WTC11 (cell line): ENCODE results near the gene SMAD3. TPM values are rescaled to one million over a fixed set of nuclear protein-coding genes. Genes with fewer than 3 reads are reported as not detected.

Experiments
- ATAC-seq: fragments of 200-7000 bp; cut with Tn5 transposase; 2 replicates; pipeline ENCODE4 v1.10.0; 2021; ENCODE audit warnings: mild to moderate bottlenecking, moderate library complexity
- CTCF ChIA-PET: fragments of 300-600 bp; sonication (Branson Sonifier 250); formaldehyde crosslinking; loops from one replicate; lab custom pipeline; 2021; ENCODE audit warnings: antibody characterized with exemption; lab: Charles Lee
- POLR2A ChIA-PET: fragments of 350-600 bp; sonication (Branson Sonifier 250); formaldehyde crosslinking; loops from one replicate; lab custom pipeline; 2021; ENCODE audit warnings: antibody characterized with exemption; lab: Charles Lee
- DNase-seq: peaks from one replicate; pipeline ENCODE4 v3.0.0; 2021; ENCODE audit warnings: low spot score
- H3K27ac Mint-ChIP-seq: 2 replicates; pipeline ENCODE4 v1.8.0; 2021; ENCODE audit warnings: mixed read lengths
- H3K27me3 Mint-ChIP-seq: 2 replicates; pipeline ENCODE4 v1.8.0; 2021; ENCODE audit warnings: low read depth, mild to moderate bottlenecking, moderate library complexity, mixed read lengths
- H3K36me3 Mint-ChIP-seq: 2 replicates; pipeline ENCODE4 v1.8.0; 2021; ENCODE audit warnings: mixed read lengths
- H3K4me1 Mint-ChIP-seq: 2 replicates; pipeline ENCODE4 v1.8.0; 2022; ENCODE audit warnings: mixed read lengths
- H3K4me3 Mint-ChIP-seq: 2 replicates; pipeline ENCODE4 v1.8.0; 2021; ENCODE audit warnings: mild to moderate bottlenecking, moderate library complexity, mixed read lengths
- H3K9me3 Mint-ChIP-seq: 2 replicates; pipeline ENCODE4 v1.8.0; 2021; ENCODE audit warnings: mixed read lengths
- ATF3 ChIP-seq: sonication (generic); formaldehyde crosslinking; conservative IDR thresholded peaks from 2 replicates; pipeline ENCODE4 v1.8.1; 2022; ENCODE audit warnings: mild to moderate bottlenecking, missing genetic modification reagents
- CREM ChIP-seq: sonication (generic); formaldehyde crosslinking; IDR thresholded peaks from 2 replicates; pipeline ENCODE4 v1.8.1; 2022; ENCODE audit warnings: mild to moderate bottlenecking, missing genetic modification reagents, moderate library complexity
- ELF4 ChIP-seq: sonication (generic); formaldehyde crosslinking; IDR thresholded peaks from 2 replicates; pipeline ENCODE4 v1.8.1; 2022; ENCODE audit warnings: low read depth, mild to moderate bottlenecking, moderate library complexity, missing genetic modification reagents
- ERG ChIP-seq: fragments of 250-450 bp; sonication (Bioruptor Pico); IDR thresholded peaks from 2 replicates; pipeline ENCODE4 v1.8.0; 2021; ENCODE audit warnings: mild to moderate bottlenecking
- ETV6 ChIP-seq: sonication (generic); formaldehyde crosslinking; IDR thresholded peaks from 2 replicates; pipeline ENCODE4 v1.8.1; 2022; ENCODE audit warnings: mild to moderate bottlenecking, missing genetic modification reagents
- GABPB1 ChIP-seq: sonication (generic); formaldehyde crosslinking; IDR thresholded peaks from 2 replicates; pipeline ENCODE4 v1.8.1; 2023; ENCODE audit warnings: mild to moderate bottlenecking, missing genetic modification reagents
- JAZF1 ChIP-seq: fragments of 250-450 bp; sonication (Bioruptor Pico); IDR thresholded peaks from 2 replicates; pipeline ENCODE4 v1.9.0; 2021; ENCODE audit warnings: moderate library complexity, mild to moderate bottlenecking, inconsistent platforms
- RORB ChIP-seq: fragments of 250-450 bp; sonication (Bioruptor Pico); IDR thresholded peaks from 2 replicates; pipeline ENCODE4 v1.9.0; 2021; ENCODE audit warnings: mild to moderate bottlenecking
- STAT6 ChIP-seq: sonication (generic); formaldehyde crosslinking; conservative IDR thresholded peaks from 2 replicates; pipeline ENCODE4 v1.8.1; 2023; ENCODE audit warnings: mild to moderate bottlenecking, low read depth, missing genetic modification reagents, moderate library complexity
- ZNF416 ChIP-seq: fragments of 250-450 bp; sonication (Bioruptor Pico); IDR thresholded peaks from 2 replicates; pipeline ENCODE4 v1.9.0; 2021; ENCODE audit warnings: mild to moderate bottlenecking, inconsistent platforms
- ZNF671 ChIP-seq: fragments of 250-450 bp; sonication (Bioruptor Pico); IDR thresholded peaks from 2 replicates; pipeline ENCODE4 v1.8.0; 2021; ENCODE audit warnings: mild to moderate bottlenecking
- total RNA-seq: library from RNA; stranded (reverse); gene quantifications from 3 replicates; pipeline ENCODE4 v1.2.3, GENCODE V29; 2021
- TF ChIP-seq, protein P1 (sequence below): fragments of 250-450 bp; sonication (Bioruptor Pico); IDR thresholded peaks from 2 replicates; pipeline ENCODE4 v1.9.0; 2021; ENCODE audit warnings: mild to moderate bottlenecking
- TF ChIP-seq, protein P2 (sequence below): sonication (generic); formaldehyde crosslinking; IDR thresholded peaks from 2 replicates; pipeline ENCODE4 v1.8.1; 2023; ENCODE audit warnings: mild to moderate bottlenecking, missing genetic modification reagents, borderline replicate concordance
- TF ChIP-seq, protein P3 (sequence below): sonication (generic); formaldehyde crosslinking; IDR thresholded peaks from 2 replicates; pipeline ENCODE4 v1.8.1; 2023; ENCODE audit warnings: mild to moderate bottlenecking, missing genetic modification reagents, moderate library complexity
- TF ChIP-seq, protein P4 (sequence below): sonication (generic); formaldehyde crosslinking; IDR thresholded peaks from 2 replicates; pipeline ENCODE4 v1.8.0; 2022; ENCODE audit warnings: mild to moderate bottlenecking, missing genetic modification reagents
- TF ChIP-seq, protein P5 (sequence below): fragments of 250-450 bp; sonication (Bioruptor Pico); IDR thresholded peaks from 2 replicates; pipeline ENCODE4 v1.9.0; 2021; ENCODE audit warnings: mild to moderate bottlenecking

Gene SMAD3
- total RNA-seq, 1 experiment from 2014 or later, result 34.6 TPM

GRCh38 chr15:67130673-67131601 lies 65.5 kb downstream of the SMAD3 start (continued):
- no peak for TF ChIP-seq GABPB1

DNA sequence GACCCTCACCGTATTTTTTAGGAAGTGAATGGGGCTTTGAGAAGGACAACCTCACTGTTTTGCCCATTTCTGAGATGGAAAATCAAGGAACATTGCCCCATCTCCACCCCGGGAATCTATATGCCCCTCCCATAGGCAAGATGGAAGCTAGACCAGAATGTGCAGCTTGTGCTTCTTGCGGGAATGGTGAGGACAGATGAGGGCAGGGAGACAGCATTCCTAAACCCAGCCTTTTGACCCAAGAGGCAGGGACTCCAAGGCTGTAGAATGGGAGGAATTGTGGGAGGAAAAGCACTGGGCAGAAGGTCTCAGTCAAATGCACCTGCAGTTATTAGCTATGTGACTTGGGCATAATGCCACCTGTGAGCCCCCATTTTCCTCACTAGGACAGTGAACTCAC lies 66.9 kb downstream of the SMAD3 start:
- H3K4me1 Mint-ChIP-seq, result peaks cover 61% of the 10 kb centered on the region

DNA sequence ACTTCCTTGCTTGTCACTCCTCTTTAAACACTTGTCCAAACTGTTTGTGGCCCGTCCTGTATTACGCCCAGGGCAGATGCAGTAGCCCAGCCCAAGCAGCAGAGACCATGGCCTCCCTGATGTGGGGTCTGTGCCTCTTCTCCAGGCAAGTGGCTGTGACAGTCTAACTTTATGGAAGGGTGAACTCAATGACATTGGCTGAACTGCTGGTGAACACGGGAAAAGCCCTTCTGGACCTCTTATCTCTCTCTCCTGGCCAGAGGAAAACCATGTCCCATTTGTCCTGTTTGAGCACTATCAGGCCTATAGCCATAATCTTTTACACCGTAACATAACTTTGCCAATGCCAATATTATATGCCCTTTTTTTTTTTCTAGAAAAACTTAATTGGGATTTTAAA lies 67.6 kb downstream of the SMAD3 start:
- CTCF ChIA-PET, result no interaction called here
- TF ChIP-seq, protein P1, sequence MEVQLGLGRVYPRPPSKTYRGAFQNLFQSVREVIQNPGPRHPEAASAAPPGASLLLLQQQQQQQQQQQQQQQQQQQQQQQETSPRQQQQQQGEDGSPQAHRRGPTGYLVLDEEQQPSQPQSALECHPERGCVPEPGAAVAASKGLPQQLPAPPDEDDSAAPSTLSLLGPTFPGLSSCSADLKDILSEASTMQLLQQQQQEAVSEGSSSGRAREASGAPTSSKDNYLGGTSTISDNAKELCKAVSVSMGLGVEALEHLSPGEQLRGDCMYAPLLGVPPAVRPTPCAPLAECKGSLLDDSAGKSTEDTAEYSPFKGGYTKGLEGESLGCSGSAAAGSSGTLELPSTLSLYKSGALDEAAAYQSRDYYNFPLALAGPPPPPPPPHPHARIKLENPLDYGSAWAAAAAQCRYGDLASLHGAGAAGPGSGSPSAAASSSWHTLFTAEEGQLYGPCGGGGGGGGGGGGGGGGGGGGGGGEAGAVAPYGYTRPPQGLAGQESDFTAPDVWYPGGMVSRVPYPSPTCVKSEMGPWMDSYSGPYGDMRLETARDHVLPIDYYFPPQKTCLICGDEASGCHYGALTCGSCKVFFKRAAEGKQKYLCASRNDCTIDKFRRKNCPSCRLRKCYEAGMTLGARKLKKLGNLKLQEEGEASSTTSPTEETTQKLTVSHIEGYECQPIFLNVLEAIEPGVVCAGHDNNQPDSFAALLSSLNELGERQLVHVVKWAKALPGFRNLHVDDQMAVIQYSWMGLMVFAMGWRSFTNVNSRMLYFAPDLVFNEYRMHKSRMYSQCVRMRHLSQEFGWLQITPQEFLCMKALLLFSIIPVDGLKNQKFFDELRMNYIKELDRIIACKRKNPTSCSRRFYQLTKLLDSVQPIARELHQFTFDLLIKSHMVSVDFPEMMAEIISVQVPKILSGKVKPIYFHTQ (CRISPR knock-in tag), result no peak
- TF ChIP-seq ZNF671 (CRISPR knock-in tag) (no peak), CREM (no peak)
- TF ChIP-seq, protein P2, sequence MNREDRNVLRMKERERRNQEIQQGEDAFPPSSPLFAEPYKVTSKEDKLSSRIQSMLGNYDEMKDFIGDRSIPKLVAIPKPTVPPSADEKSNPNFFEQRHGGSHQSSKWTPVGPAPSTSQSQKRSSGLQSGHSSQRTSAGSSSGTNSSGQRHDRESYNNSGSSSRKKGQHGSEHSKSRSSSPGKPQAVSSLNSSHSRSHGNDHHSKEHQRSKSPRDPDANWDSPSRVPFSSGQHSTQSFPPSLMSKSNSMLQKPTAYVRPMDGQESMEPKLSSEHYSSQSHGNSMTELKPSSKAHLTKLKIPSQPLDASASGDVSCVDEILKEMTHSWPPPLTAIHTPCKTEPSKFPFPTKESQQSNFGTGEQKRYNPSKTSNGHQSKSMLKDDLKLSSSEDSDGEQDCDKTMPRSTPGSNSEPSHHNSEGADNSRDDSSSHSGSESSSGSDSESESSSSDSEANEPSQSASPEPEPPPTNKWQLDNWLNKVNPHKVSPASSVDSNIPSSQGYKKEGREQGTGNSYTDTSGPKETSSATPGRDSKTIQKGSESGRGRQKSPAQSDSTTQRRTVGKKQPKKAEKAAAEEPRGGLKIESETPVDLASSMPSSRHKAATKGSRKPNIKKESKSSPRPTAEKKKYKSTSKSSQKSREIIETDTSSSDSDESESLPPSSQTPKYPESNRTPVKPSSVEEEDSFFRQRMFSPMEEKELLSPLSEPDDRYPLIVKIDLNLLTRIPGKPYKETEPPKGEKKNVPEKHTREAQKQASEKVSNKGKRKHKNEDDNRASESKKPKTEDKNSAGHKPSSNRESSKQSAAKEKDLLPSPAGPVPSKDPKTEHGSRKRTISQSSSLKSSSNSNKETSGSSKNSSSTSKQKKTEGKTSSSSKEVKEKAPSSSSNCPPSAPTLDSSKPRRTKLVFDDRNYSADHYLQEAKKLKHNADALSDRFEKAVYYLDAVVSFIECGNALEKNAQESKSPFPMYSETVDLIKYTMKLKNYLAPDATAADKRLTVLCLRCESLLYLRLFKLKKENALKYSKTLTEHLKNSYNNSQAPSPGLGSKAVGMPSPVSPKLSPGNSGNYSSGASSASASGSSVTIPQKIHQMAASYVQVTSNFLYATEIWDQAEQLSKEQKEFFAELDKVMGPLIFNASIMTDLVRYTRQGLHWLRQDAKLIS (CRISPR knock-in tag), result no peak
- TF ChIP-seq, protein P3, sequence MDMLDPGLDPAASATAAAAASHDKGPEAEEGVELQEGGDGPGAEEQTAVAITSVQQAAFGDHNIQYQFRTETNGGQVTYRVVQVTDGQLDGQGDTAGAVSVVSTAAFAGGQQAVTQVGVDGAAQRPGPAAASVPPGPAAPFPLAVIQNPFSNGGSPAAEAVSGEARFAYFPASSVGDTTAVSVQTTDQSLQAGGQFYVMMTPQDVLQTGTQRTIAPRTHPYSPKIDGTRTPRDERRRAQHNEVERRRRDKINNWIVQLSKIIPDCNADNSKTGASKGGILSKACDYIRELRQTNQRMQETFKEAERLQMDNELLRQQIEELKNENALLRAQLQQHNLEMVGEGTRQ (CRISPR knock-in tag), result no peak

More for the DNA sequence above, 66.9 kb downstream of the SMAD3 start:
- CTCF ChIA-PET, result no interaction called here
- Mint-ChIP-seq H3K27me3 (no peaks in the 10 kb centered on the region), H3K9me3 (no peaks in the 10 kb centered on the region), H3K36me3 (no peaks in the 10 kb centered on the region), H3K27ac (no peak overlapping the region), H3K4me3 (no peak overlapping the region)
- POLR2A ChIA-PET, result no interaction called here
- no peak for ATAC-seq
- no peak for DNase-seq
- TF ChIP-seq ATF3, result no peak
- no peak for TF ChIP-seq ETV6
- TF ChIP-seq, protein P4, sequence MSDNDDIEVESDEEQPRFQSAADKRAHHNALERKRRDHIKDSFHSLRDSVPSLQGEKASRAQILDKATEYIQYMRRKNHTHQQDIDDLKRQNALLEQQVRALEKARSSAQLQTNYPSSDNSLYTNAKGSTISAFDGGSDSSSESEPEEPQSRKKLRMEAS (CRISPR knock-in tag), result no peak
- TF ChIP-seq, protein P5, sequence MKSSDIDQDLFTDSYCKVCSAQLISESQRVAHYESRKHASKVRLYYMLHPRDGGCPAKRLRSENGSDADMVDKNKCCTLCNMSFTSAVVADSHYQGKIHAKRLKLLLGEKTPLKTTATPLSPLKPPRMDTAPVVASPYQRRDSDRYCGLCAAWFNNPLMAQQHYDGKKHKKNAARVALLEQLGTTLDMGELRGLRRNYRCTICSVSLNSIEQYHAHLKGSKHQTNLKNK (CRISPR knock-in tag), result no peak
- TF ChIP-seq STAT6 (CRISPR knock-in tag), result no peak
- no peak for TF ChIP-seq ELF4 (CRISPR knock-in tag)
- no peak for TF ChIP-seq ZNF671 (CRISPR knock-in tag)
- TF ChIP-seq JAZF1 (CRISPR knock-in tag), result no peak
- TF ChIP-seq ZNF416 (CRISPR knock-in tag), result no peak
- no peak for TF ChIP-seq RORB (CRISPR knock-in tag)
- no peak for TF ChIP-seq ERG
- TF ChIP-seq, all 79 proteins: peak for 0

More for the DNA sequence above, 67.6 kb downstream of the SMAD3 start:
- Mint-ChIP-seq H3K9me3 (no peaks in the 10 kb centered on the region), H3K4me3 (no peak overlapping the region), H3K27me3 (no peaks in the 10 kb centered on the region), H3K4me1 (peaks cover 66% of the 10 kb centered on the region), H3K36me3 (no peaks in the 10 kb centered on the region), H3K27ac (peak overlapping the region; percentile 71; the same call in 1 of the 2 replicates)
- no peak for DNase-seq
- no peak for ATAC-seq
- POLR2A ChIA-PET, result no interaction called here
